Activated T-helper 2 cell treated with anti-CD3 and anti-CD28 coated beads, Interferon-gamma antibody, Interleukin-2, Interleukin-4, amounts not matched to agents 10 μg/mL and 5 μg/mL and 100 μg/mL, durations not matched to agents 14 hours and 24 hours and 36 hours (primary cell): ENCODE measurements around the gene C1orf74. TPM values are rescaled to one million over a fixed set of nuclear protein-coding genes. Genes with fewer than 3 reads are reported as not detected.

ENCODE experiments used
- DNase-seq: peaks from one replicate; pipeline ENCODE4 v3.0.0; 2021; ENCODE audit warnings: low spot score
- H3K27ac Mint-ChIP-seq: one replicate; pipeline ENCODE4 v1.8.0; 2021; ENCODE audit warnings: mixed read lengths
- H3K27me3 Mint-ChIP-seq: one replicate; pipeline ENCODE4 v1.8.0; 2021; ENCODE audit warnings: low read depth, mixed read lengths
- H3K36me3 Mint-ChIP-seq: one replicate; pipeline ENCODE4 v1.8.0; 2021; ENCODE audit warnings: low read depth, mixed read lengths
- H3K4me1 Mint-ChIP-seq: one replicate; pipeline ENCODE4 v1.8.0; 2021; ENCODE audit warnings: low read depth, mixed read lengths
- H3K4me3 Mint-ChIP-seq: one replicate; pipeline ENCODE4 v1.8.0; 2021; ENCODE audit warnings: low read depth, mild to moderate bottlenecking, moderate library complexity, mixed read lengths
- H3K9me3 Mint-ChIP-seq: one replicate; pipeline ENCODE4 v1.8.0; 2021; ENCODE audit warnings: mixed read lengths
- intact Hi-C: fragments of 100-400 bp; cut with micrococcal nuclease; formaldehyde crosslinking; loops from one replicate; pipeline ENCODE4 v1.15.1; 2023
- total RNA-seq: library from RNA; stranded (reverse); gene quantifications from 2 replicates; pipeline ENCODE4 v1.2.3, GENCODE V29; 2022

C1orf74 gene
- total RNA-seq, 1 donor from 2014 or later, result 3.0 TPM

DNA sequence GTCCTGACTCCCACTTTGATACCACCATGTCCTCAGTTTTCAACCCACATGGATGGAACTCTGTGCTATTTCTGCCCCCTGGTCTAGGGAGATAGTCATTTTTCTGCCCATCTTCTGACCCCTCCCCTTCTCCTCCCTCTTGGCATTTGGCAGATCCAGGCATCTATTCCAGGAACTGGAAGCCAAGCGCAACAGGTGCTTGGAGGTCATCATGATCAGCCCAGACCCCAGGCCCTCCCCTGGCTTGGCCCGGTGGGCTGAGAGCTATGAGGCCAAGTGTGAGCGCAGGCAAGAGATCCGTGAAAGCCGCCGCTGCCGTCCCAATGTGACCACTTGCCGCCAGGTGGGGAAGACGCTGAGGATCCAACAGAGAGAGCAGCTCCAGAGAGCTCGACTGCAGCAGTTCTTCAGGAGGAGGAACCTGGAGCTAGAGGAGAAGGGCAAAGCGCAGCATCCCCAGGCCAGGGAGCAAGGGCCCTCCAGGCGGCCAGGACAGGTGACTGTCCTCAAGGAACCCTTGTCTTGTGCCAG is 24.5 kb downstream of the C1orf74 start:
- intact Hi-C loops, result loop anchor here (5.0 kb wide), 1 partner anchor 582 kb away; no protein-coding TSS in a partner anchor
- peaks cover 64% of the 10 kb centered on the region for H3K4me1 Mint-ChIP-seq
- H3K27me3 Mint-ChIP-seq, result no peaks in the 10 kb centered on the region
- peaks cover 91% of the 10 kb centered on the region for H3K36me3 Mint-ChIP-seq
- H3K27ac Mint-ChIP-seq, result peak overlapping the region; percentile 18
- H3K4me3 Mint-ChIP-seq, result peak overlapping the region; percentile 97
- no peak for DNase-seq
- H3K9me3 Mint-ChIP-seq, result no peaks in the 10 kb centered on the region

DNA sequence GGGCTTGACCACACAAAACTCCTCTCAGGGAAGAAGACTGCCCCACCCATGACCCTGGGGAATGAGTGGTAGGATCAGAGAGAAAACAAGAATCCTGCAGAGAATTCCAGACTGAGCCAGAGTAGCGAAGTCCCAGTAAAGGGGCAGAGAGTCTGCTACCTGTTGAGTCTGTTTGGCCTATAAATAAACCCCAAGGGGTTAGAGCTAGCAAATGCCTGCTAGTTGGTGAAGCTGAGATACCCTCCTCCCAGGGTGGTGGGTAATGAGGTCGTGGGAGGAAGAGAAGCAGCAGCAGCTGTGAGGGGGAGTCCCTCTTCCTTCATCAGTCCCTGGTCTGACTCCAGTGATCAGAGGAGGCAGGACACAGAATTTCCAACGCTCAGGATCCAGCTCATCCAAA is 26.0 kb downstream of the C1orf74 start:
- H3K4me3 Mint-ChIP-seq, result peak overlapping the region; percentile 97
- H3K4me1 Mint-ChIP-seq, result peaks cover 64% of the 10 kb centered on the region
- H3K36me3 Mint-ChIP-seq, result peaks cover 79% of the 10 kb centered on the region
- H3K27ac Mint-ChIP-seq, result peak overlapping the region; percentile 77
- no peaks in the 10 kb centered on the region for H3K27me3 Mint-ChIP-seq
- no peak for DNase-seq
- no peaks in the 10 kb centered on the region for H3K9me3 Mint-ChIP-seq
- intact Hi-C loops, result no loop called here

DNA sequence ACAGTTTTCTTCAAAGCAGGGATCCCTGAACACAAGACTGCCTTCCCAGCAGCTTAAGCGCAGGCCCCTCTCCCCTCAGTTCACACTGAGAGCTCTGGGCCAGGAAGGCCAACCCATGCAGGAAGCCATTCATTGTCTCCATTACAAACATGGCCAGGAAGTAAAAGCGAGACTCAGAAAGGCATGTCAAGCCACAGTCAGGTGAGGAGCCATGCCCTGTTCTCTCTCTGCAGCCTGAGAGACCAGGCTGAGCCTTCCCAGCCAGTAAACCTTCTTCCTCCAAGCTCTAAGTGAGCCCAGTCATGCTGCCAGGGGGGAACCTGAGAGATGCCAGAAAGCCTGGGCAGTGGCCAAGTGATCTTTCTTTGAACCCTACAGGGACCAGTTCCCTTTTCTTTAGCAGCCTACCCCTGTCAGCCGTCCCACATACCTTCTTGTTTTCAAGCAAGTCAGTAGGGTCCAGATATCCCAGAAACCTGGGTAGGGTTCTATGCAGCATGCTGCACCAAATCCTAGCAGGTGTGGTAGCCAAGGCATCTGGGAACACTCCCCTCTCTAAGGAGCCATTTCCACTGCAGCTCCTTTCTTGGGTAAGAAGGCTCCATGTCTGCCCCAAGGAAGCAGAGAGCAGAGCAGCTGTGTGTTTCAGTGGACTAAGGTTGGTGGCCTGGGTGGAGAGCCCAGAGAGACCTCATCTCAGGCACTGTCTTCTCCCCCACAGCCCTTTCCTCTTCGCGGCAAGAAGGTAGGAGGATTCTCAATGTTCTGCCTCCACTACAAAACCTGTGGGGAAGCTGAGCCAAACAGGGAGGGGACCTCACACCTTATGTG is 27.5 kb downstream of the C1orf74 start:
- Mint-ChIP-seq H3K27ac (peak overlapping the region; percentile 97), H3K27me3 (no peaks in the 10 kb centered on the region), H3K9me3 (no peaks in the 10 kb centered on the region), H3K4me3 (peak overlapping the region; percentile 97), H3K36me3 (peaks cover 64% of the 10 kb centered on the region), H3K4me1 (peaks cover 64% of the 10 kb centered on the region)
- peak; percentile 32 for DNase-seq
- intact Hi-C loops, result loop anchor here (1.0 kb wide), 2 partner anchors 11 to 27 kb away; partner anchors contain the start of gene C1orf74

DNA sequence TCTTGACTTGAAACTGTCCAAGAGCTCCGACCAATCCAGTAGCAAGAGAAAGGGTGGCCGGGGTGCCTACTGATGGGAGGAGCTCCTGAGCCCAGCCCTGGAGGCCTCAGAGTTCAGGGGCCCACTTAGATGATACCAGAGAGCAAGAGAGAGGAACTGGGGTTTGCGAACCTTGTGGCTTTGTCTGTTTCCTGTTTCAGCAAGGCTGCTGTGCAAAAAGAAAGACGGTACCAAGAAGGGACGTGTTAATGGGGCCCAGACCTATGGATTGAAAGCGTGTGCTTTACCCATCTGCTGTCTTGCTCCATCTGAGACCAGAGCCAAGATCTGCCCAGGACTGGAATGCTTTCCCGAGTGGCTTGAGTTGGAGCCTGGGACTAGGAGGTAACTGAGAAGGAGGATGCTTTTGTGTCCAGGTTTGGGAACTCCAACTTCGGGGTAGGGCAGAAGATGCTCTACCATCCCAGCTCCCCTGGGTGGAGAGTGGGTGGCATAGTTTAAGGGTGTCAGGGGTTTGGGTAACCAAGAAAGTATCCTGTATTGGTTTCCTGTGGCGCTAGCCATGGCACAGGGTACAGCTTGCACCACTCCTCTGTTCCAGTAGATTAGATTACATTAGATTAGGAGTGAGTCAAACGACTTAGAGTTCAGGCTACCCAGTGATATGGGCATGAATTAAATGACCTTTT is 28.3 kb downstream of the C1orf74 start, which contains the start of gene TRAF3IP3:
TRAF3IP3 (plus strand) TSS at position 128 of the 689 bp plus-strand sequence. CDS start 3,987 bp downstream, outside the sequence.
- peak within 1 kb of the TSS; percentile 97 for H3K27ac Mint-ChIP-seq
- peaks cover 65% of the 10 kb centered on the region for H3K4me1 Mint-ChIP-seq
- peak within 1 kb of the TSS; percentile 97 for H3K4me3 Mint-ChIP-seq
- peak; percentile 75 for DNase-seq
- peaks cover 56% of the 10 kb centered on the region for H3K36me3 Mint-ChIP-seq
- no peaks in the 10 kb centered on the region for H3K27me3 Mint-ChIP-seq
- intact Hi-C loops, result loop anchor here (1.0 kb wide), 2 partner anchors 12 to 28 kb away; partner anchors contain the start of gene C1orf74
- no peaks in the 10 kb centered on the region for H3K9me3 Mint-ChIP-seq

DNA sequence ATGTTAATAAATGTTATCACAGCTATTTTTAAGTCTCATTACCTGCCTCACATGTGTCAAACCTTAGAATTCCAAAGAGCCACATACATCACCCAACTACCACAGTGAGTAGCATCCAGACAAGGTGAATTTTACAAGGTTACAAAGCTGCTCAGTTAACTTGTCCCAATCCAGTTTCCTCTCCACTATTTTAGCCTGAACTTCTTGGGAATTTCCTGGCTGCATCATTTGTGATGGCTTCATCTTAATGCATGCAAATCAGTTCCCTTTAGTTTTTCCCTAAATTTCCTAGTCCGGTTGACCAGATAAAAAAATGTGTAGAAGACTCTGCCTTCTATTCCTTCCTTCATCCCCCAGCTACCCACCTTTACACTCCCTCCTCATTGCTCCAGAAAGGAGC is 29.1 kb downstream of the C1orf74 start:
- Mint-ChIP-seq H3K9me3 (no peaks in the 10 kb centered on the region), H3K27me3 (no peaks in the 10 kb centered on the region), H3K36me3 (peaks cover 48% of the 10 kb centered on the region), H3K4me3 (peak overlapping the region; percentile 97), H3K27ac (peak overlapping the region; percentile 97), H3K4me1 (peaks cover 64% of the 10 kb centered on the region)
- no peak for DNase-seq
- intact Hi-C loops, result no loop called here

DNA sequence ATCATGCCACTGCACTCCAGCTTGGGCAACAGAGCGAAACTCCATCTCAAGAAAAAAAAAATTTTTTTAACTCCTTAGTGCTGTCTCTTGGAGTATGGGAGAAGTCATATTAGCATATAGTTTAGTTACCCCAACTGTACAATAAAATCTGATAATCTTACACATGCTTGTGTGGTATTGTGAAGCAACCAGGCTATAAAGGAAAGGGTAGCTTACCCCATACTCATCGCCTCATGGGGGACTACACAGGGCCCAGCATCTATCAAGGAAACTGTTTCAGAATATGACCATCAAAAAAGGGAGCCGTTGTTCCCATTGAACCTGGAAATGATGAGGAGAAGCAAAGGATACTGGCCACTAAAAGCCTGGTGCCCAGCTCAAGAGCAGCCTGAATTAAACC is 31.5 kb downstream of the C1orf74 start:
- peak overlapping the region; percentile 97 for H3K27ac Mint-ChIP-seq
- H3K4me1 Mint-ChIP-seq, result peaks cover 60% of the 10 kb centered on the region
- no peaks in the 10 kb centered on the region for H3K9me3 Mint-ChIP-seq
- no peaks in the 10 kb centered on the region for H3K27me3 Mint-ChIP-seq
- H3K36me3 Mint-ChIP-seq, result peaks cover 24% of the 10 kb centered on the region
- intact Hi-C loops, result loop anchor here (1.0 kb wide), 3 partner anchors 29 to 36 kb away; partner anchors contain the start of gene C1orf74
- H3K4me3 Mint-ChIP-seq, result peak overlapping the region; percentile 18
- no peak for DNase-seq

DNA sequence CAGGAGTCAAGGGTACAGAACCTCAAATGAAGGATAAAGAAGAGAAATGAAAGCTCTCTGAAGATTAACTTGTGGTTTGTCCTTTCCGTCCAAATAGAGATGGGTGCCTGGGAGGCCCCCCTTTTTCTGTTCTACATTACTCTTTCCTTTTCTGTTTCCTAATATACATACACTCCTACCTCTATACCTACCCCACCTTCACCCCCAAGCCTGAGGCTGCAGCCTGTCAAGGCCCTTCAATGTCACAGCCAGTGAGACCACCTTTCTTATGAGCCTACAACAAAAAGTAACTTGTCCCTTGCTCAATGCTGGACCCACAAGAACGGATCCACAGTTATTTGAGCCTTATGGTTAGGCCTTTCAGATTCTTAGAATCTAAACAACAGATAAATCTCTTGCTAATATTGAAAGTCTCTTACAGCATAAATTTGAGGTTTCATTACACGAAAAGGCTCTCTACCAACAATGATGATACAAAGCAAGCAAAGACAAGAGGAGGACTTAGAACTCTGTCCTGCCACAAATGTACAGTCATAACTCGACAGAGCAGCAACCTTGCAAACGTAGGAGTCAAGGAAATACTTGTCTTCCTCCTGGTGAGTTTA is 32.6 kb downstream of the C1orf74 start:
- Mint-ChIP-seq H3K9me3 (no peaks in the 10 kb centered on the region), H3K36me3 (peaks cover 13% of the 10 kb centered on the region), H3K4me3 (peak overlapping the region; percentile 76), H3K27me3 (no peaks in the 10 kb centered on the region), H3K27ac (peak overlapping the region; percentile 97), H3K4me1 (peaks cover 71% of the 10 kb centered on the region)
- DNase-seq, result peak; percentile 49
- intact Hi-C loops, result loop anchor here (1.0 kb wide), 6 partner anchors 15 to 91 kb away; partner anchors contain the start of gene C1orf74

DNA sequence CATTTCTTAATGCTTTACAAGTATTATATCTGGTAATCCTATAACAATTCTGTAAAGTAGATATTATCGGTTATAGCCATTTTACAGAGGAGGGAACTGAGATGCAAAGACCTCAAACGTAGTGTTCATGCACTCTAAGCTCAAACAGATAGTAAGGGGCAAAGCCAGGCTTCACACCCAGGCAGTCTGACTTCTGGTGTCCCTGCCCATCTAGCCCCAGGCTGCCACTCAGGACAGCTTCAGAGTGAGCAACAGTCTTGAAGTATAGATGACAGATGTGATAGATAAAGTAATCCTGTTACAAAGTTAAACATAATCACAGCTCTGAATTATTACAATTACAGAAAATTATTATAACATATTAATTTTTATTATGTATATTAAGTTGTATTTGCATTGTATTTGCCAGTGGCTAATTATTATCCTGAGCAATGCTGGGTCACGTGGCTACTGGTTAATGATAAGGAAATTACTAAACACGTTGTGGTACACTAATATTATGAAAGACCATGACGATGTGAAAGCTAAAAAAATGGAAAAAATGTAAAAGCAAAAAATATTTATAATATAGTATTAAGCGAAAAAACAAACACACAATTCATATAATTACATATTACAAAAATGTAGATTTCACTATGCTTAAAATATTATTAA is 34.6 kb downstream of the C1orf74 start:
- peaks cover 70% of the 10 kb centered on the region for H3K4me1 Mint-ChIP-seq
- no peaks in the 10 kb centered on the region for H3K27me3 Mint-ChIP-seq
- H3K9me3 Mint-ChIP-seq, result no peaks in the 10 kb centered on the region
- H3K36me3 Mint-ChIP-seq, result no peaks in the 10 kb centered on the region
- peak overlapping the region; percentile 31 for H3K4me3 Mint-ChIP-seq
- peak overlapping the region; percentile 79 for H3K27ac Mint-ChIP-seq
- no peak for DNase-seq
- intact Hi-C loops, result loop anchor here (5.0 kb wide), 1 partner anchor 97 kb away; the partner anchor contains the start of gene LAMB3

DNA sequence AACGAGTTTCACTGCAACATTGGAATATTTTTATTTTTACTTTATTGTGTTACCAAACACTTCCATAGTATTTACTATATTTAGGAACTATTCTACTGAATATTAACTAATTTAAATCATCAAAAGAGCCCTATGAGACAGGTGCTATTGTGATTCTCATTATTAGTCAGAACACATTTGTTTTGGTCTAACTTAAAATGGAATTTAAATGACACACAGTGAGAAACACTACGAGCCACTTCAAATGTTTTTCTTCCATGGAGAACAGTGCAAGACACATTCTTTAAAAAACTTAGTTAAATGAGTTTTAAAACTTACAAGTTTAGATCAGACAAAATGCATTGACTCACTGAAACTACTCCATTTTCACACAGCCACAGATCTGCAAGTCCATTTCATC is 35.2 kb downstream of the C1orf74 start:
- Mint-ChIP-seq H3K27me3 (no peaks in the 10 kb centered on the region), H3K4me3 (peak overlapping the region; percentile 31), H3K36me3 (no peaks in the 10 kb centered on the region), H3K9me3 (no peaks in the 10 kb centered on the region), H3K27ac (peak overlapping the region; percentile 79), H3K4me1 (peaks cover 71% of the 10 kb centered on the region)
- intact Hi-C loops, result loop anchor here (5.0 kb wide), 1 partner anchor 97 kb away; the partner anchor contains the start of gene LAMB3
- DNase-seq, result no peak

DNA sequence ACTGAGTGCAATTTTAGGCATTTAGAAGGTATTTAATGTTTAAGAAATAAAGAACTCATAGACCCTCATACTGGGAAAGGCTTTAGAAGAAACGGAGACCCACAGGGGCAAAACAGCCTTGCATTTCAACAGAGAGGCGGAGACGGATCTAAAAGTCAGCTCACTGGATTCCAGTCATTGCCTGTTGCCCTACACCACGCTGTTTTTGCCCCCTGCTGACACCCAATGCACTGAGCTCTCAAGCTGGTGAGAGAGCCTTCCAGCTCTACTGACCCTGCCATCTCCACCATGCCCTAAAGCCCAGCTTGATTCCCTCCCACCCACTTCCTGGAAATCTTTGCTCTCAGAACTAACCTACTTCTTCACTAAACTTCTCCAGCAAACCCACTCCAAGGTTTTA is 35.7 kb downstream of the C1orf74 start:
- Mint-ChIP-seq H3K36me3 (no peaks in the 10 kb centered on the region), H3K4me3 (no peak overlapping the region), H3K4me1 (peaks cover 66% of the 10 kb centered on the region), H3K27ac (peak overlapping the region; percentile 92), H3K27me3 (no peaks in the 10 kb centered on the region), H3K9me3 (no peaks in the 10 kb centered on the region)
- intact Hi-C loops, result loop anchor here (1.0 to 5.0 kb wide), 2 partner anchors 96 to 179 kb away; partner anchors contain the start of gene LAMB3
- DNase-seq, result no peak

DNA sequence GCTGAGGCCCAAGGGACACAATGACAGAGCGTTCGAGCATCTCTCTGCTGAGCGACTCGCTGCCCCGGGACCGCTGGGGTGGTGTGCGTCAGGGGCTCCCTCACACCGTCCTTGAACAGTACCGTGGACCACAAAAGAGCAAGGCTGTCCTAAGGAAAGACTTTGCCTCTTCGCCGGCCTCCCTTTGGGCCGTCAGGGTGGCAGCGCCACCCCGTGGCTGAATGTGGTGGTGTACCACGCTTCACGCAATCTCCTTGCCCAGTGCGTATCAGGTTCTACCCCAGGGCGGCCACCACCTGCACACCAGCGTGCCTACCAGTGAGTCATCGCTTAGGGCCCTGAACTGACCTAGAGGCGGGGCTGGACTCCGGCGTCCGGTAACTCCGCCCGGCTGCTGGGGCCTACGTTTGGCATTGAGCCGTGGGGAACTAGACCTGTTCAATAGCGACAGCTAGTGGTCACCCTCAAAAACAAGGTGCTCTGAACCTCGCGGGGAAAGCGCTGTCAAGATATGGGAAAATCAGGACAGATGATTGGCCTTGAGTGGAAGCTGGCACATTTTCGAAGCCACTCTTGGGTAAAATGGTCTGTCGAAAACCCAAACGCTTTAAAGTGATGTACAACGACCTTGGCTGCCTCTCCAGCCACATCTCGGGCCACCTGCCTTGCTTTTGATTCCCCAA is 36.6 kb downstream of the C1orf74 start:
- H3K4me1 Mint-ChIP-seq, result peaks cover 68% of the 10 kb centered on the region
- peak overlapping the region; percentile 92 for H3K27ac Mint-ChIP-seq
- H3K9me3 Mint-ChIP-seq, result no peaks in the 10 kb centered on the region
- intact Hi-C loops, result loop anchor here (1.0 to 5.0 kb wide), 10 partner anchors 11 to 178 kb away; partner anchors contain the start of gene LAMB3
- no peaks in the 10 kb centered on the region for H3K27me3 Mint-ChIP-seq
- H3K4me3 Mint-ChIP-seq, result peak overlapping the region; percentile 72
- peak; percentile 79 for DNase-seq
- H3K36me3 Mint-ChIP-seq, result no peaks in the 10 kb centered on the region
